HG02852 (cell line): ENCODE measurements around the gene HIGD2A.
A peak's percentile ranks its signal among the peaks of the same experiment; 100 is the strongest.

ENCODE experiments used
- ATAC-seq: cut with Tn5 transposase; IDR thresholded peaks from one replicate; pipeline ENCODE4 v1.9.1; 2021; ENCODE audit warnings: mild to moderate bottlenecking, moderate library complexity; ENCODE audit not compliant: unreplicated experiment

The HIGD2A gene

GRCh38 chr5:176388444-176389134 is at the start of gene HIGD2A, which contains the start of gene NOP16:
TSS of gene HIGD2A (plus strand) at chr5:176388751. CDS start at chr5:176388820, 69 bp downstream.
TSS of gene NOP16 (minus strand) at chr5:176388598. CDS start at chr5:176388539, 59 bp downstream.
- ATAC-seq: peak; percentile 90

DNA sequence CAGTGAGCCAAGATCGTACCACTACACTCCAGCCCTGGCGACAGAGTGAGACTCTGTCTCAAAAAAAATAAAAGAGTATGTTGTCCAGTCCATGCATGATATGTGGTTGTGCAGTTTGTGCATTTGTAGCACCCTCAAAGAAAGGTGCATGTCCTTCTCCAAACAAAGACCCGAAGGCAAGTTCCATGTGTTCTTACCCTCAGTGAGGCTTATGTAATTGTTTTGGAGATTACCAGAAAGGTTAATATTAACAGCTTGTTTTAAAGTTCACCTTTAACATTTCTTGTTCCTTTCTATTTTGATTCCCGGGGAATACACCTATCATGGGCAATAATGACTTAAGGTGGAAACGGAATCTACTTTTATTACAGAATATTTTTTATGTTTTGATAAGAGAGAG is 49.2 kb upstream of the HIGD2A start:
- ATAC-seq: no peak

GRCh38 chr5:176341325-176342157 is 47.0 kb upstream of the HIGD2A start:
- no peak for ATAC-seq

GRCh38 chr5:176342158-176342483 is 46.4 kb upstream of the HIGD2A start:
- no peak for ATAC-seq

DNA sequence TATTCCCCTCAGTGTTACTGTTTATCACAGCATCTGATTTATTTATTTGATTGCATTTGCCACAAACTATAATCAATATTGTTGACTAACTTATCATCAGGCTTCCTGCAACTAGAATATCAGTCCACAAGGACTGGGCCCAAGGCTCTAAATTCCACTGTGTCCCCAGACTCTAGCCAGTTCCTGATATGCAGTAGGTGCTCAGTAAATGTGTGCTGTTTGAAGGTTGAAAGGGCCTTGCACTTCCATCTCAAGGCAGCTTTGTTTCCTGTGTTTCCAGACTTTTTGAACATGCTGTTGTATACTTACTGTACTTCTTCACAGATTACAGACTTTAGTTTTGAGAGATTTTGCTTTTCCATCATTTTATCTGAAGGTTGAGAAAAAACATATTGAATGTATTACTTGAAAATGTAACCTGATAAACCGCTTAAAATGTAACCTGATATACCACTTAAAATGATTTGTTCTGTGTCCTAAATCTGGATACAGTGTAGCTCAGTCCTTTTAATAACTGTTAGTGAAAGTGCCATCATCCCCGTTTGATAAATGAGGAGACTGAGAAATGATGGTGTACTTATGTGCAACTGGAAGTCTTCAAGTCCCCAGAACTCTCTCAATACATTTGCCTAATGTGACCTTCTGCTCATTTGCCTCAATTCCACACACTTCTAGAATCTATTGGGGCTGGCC is 45.6 kb upstream of the HIGD2A start:
- no peak for ATAC-seq

GRCh38 chr5:176350416-176350815 is 38.1 kb upstream of the HIGD2A start:
- no peak for ATAC-seq

GRCh38 chr5:176352116-176352878 is 36.3 kb upstream of the HIGD2A start:
- ATAC-seq: peak; percentile 59

GRCh38 chr5:176353533-176353932 is 35.0 kb upstream of the HIGD2A start:
- ATAC-seq: no peak

GRCh38 chr5:176355400-176356178 is 33.0 kb upstream of the HIGD2A start:
- no peak for ATAC-seq

DNA sequence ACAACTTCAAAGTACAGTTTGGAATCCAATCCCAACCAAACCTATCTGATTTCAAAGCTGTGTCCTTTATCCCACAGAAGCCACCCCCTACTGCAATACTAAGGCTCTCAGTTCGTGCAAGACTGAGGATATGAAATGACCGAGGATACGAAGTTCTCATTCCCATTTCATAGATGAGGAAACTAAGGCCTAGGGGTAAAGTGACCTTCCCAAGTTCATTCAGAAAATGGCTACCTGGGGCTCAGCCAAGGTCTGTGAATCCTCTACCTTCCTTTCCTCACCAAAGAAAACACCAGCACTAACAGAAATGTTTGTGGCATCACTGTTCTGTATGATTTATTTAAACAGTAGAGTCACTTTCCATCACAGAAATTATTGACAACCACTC is 32.4 kb upstream of the HIGD2A start:
- no peak for ATAC-seq

DNA sequence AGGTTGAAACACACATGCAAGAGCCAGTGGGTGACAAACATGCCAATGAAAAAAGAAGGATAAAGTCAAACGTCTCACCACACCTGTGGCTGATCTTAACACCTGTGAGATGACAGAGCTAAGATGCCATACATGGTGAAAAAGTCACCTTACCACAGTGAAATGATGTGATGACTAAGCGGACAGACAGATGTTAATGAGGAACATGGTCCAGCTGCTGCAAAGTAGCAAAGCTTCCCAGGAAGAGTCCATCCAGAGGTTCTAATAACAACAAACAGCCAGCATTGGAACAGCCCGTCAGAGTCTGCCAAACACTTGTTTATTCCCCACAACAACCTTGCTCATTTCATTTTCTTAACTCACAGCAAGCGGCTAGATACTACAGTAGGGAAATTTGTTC is 28.9 kb upstream of the HIGD2A start:
- ATAC-seq: no peak

- no peak for ATAC-seq
Measured at GRCh38 chr5:176360894-176361436, 27.6 kb upstream of the HIGD2A start.

DNA sequence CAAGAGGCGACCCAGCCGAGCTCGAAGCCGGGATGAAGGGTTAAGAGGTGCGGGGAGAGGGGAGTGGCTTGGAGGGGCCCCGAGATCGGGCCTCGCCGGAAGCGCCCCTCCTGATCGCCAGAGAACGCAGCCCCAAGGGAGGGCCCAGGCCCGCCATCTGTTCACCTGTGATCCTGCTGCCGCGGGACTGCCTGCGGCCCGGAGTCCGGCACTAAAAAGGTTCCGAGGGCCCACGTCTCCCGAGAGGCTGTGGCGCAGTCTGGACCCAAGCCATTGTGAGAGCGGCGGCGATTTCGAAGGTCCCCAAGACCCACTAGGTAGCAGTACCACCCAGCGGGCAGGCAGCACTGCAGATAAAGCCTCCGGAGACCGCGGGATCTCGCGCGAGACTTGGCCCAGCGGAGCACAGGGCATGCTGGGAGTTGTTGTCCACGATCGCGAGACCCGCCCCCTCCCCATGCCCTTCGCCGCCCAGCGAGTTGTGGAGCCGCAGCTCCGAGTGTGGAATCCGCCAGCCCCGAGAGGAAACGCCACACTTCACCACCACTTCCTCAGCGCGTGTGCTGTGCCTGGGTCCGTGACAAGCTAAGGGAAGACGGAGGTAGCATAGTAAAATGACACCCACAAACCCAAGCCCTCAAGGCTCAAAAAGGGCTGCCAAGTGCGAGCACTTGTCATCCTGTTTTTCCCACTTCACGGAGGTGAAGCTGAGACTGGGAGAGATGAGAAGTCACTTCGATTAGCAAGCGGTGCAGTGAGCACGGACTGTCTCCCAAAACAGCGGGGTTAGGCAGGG is 26.9 kb upstream of the HIGD2A start, which contains the start of gene KIAA1191:
Gene KIAA1191 (minus strand): TSS at position 328 of the 796 bp plus-strand sequence. CDS start 2,256 bp downstream, outside the sequence.
- ATAC-seq: peak; percentile 77

GRCh38 chr5:176362233-176362490 is 26.4 kb upstream of the HIGD2A start:
- peak; percentile 5 for ATAC-seq

DNA sequence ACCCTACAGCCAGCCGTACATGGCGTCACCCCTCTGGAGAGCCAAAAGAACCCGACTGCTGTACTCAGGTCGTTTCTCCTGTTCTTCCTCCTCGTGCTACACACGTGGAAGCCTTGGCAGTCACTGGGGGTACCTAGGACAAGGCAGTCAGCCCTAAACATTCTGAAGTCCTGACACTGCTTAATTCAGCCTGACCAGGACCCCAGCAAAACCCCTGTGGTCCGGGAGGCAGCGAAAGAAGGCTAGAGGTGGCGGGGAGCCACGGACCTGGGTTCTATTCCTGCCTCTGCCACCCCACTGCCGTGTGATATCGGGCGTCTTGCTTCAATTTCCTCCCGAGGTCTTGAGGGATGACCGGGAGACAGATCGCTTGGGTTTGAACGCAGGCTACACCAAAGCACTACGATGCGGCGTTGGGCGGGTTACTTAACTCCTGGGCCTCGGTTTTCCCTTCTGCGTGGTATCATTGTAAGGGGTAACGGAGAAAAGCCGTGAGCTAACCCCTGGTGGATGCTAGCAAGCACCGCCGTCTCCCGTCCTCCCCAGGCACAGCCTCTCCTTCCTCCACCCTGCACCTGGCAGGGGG is 23.7 kb upstream of the HIGD2A start:
- no peak for ATAC-seq

GRCh38 chr5:176365351-176366231 is 23.0 kb upstream of the HIGD2A start, which contains the start of gene ARL10:
TSS of gene ARL10 (plus strand) at chr5:176365487. CDS start at chr5:176365564, 77 bp downstream.
- peak; percentile 40 for ATAC-seq

DNA sequence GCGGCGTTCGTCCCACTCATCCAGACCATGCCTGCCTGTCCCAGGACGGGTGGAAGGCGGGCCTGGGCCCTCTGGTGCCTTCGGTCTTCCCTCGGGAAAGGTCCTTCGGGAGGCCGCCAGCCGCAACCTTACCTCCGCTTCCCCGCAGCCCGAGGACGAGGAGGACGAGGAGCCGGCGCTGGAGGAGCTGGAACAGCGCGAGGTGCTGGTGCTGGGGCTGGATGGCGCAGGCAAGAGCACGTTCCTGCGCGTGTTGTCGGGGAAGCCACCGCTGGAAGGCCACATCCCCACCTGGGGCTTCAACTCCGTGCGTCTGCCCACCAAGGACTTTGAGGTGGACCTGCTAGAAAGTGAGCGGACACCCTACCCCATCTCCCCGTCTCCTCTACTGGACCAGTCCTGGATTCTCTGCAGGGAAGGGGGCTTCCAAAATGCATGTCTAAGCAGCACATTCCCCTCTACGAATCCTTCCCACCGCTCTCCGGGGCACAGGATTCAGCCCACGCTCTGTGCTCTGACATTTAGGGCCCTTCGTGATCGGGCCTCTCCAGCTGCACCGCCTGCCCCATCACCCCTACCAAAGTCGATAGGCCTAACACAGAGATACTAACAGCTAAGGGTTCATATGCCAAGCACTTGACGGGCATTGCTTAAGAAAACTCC is 22.2 kb upstream of the HIGD2A start:
- no peak for ATAC-seq
